Hematopoietic multipotent progenitor cell (in vitro differentiated cells): Measurements from ENCODE around the gene ZNF747. TPM values are rescaled to one million over a fixed set of nuclear protein-coding genes. Genes with fewer than 3 reads are reported as not detected.
A peak's percentile ranks its signal among the peaks of the same experiment; 100 is the strongest.
"Not testable (repeated sequence)": the region's sequence is repeated elsewhere in the genome, so short reads cannot be mapped to it uniquely, and the experiment has no call there.

Experiments
- DNase-seq, 3 donors: peaks; one replicate each; pipeline ENCODE4 v3.0.0-alpha.2; 2011 to 2015; ENCODE audit warnings: low read depth in 2 of 3, low spot score in 2 of 3
- total RNA-seq: library from RNA; depleted of rRNA; stranded (reverse); fragments of >200 nt; gene quantifications from one replicate; pipeline ENCODE4 v1.2.3, GENCODE V29; 2012

Gene ZNF747
- total RNA-seq, 1 donor = 20.7 TPM

- no peak for DNase-seq
Observed at GRCh38 chr16:30535106-30535776, 583 bp upstream of the ZNF747 start.

DNA sequence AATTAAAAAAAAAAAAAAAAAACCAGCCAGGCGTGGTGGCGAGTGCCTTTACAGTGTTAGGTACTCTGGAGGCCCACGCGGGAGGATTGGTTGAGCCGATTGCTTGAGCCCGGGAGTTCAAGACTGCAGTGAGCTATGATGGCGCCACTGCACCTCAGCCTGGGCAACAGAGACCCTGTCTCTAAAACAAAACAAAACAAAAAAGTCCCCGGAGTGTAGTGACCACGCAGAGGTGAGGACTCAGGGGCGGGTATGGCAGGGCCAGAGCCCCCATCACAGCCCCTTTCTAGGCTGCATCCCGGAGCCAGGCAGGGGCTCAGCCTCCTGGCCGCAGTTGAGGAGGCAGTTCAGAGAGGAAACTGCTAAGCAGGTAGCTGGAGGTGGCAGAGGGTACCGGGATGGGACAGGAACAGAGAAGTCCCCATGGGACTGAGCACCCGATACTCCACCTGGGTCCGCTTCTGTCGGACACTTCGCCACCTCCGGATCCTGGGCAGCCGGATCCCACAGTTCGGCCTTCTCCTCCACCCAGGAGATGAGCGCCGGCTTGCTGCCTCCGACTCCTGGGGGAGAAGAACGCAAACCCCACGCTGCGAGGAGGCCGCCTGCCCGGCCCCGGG is 800 bp downstream of the ZNF747 start:
- peak in 2 of 3 donors; percentile 23 to 35 for DNase-seq

DNA sequence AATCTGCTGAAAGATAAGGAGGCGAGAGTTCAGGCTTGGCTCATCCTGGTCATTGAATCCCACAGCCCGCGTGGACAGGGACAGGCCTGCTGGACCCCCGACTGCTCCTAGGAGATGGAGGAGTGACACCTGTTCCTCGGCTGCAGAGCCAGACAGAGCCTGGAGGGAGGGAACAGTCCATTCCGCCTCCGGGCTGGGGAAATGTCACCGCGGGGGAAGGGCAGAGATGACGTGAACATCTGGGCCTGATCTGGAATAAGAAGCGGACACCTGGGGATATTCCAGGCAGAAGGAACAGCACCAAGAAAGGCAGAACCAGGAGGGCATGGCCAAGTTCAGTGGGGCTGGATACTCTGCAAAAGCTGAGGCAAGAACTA is 1.5 kb downstream of the ZNF747 start:
- no peak for DNase-seq

GRCh38 chr16:30532285-30533145 is 2.1 kb downstream of the ZNF747 start:
- no peak for DNase-seq

DNA sequence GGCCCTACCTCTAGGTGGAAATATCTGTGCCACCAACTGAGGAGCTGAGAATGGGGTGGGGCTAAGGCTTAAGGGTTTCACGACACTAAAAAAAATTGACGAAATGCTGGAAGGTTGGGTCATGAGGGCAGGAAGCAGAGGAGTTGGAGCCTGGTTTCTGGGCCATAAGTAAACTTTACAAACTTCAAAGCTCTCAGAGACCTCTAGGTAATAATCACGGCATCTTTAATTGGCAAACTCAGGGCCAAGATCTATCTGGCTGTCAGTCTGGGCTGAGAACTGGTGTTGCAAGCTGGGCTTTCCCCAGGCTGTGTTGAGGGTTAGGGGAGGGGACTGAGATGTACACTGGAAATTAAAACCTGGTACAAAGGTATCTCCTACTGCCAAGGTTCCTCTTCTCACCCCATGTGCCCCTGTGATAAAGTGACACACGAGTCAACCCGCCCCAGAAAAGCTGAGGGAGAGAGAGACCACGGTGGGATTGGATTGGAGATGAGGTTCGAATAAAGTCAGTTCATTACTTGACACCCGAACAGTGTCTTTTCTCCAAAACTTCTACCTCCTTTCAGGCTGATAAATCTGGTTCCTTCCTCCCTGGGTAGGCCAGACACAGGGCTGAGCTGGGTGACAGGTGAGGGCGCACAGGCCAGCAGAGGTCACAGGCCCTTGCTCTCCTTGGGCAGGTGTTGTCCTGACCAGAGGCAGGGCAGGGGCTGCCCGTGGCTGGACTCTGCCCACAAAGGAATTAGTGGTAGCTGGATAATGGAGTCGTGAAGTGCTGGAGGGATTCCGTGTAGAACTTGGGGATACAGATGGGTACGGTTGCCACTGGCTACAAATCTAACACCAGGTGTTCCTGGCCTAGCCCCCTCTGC is 4.3 kb downstream of the ZNF747 start:
- no peak for DNase-seq

GRCh38 chr16:30528799-30529457 is 5.7 kb downstream of the ZNF747 start:
- no peak for DNase-seq

- DNase-seq = peak in 2 of 3 donors; percentile 72 to 83
Observed at GRCh38 chr16:30527635-30528178, 7.0 kb downstream of the ZNF747 start.

DNA sequence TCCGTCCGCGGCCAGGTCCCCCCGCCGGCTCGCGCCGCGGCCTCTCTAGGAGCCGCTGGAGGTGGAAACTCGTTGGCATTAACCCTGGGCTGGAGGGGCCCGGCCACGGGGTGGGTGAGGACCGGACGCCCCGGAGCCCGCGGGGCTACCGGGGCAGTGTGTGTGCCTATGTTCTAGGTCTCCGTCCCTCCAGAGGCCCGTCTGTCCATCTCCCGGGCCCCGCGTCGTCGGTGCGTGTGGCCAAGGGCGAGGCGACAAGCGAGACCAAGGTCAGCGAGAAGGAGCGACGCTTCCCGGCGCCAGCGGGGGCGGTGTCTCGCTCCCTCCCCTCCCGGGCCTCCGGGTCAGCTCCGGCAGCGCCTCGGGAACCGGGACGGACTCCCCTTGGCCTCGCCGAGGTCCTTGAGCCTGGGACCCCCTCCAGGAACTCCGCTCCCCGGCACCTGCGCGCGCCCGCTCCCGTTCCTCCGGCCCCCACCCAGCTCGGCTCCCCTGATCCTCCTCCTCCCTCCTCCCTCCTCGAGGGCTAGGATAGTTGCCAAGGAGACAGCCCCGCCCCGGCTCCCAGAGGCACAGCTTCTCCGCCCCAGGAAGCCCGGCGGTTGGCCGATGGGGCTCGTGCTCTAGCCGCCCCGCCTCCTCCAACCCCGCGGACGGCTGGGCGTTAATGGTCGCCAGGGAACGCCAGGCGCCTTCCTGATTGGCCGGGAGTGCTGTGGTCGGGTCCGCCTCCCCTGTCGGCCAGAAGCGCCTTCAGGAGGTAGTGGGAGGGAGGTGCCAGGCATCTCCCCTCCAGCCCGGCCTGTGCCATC is 7.6 kb downstream of the ZNF747 start:
- peak; percentile 58 to 99 (median 97) for DNase-seq

- DNase-seq = peak in 2 of 3 donors; percentile 48 to 62
Observed at GRCh38 chr16:30526137-30526822, 8.4 kb downstream of the ZNF747 start, which contains the start of gene ZNF768. Gene ZNF768, minus strand, starts transcription at chr16:30526566. Its CDS starts 153 bp downstream, at chr16:30526413.

GRCh38 chr16:30525844-30526136 is 8.9 kb downstream of the ZNF747 start:
- DNase-seq = no peak

DNA sequence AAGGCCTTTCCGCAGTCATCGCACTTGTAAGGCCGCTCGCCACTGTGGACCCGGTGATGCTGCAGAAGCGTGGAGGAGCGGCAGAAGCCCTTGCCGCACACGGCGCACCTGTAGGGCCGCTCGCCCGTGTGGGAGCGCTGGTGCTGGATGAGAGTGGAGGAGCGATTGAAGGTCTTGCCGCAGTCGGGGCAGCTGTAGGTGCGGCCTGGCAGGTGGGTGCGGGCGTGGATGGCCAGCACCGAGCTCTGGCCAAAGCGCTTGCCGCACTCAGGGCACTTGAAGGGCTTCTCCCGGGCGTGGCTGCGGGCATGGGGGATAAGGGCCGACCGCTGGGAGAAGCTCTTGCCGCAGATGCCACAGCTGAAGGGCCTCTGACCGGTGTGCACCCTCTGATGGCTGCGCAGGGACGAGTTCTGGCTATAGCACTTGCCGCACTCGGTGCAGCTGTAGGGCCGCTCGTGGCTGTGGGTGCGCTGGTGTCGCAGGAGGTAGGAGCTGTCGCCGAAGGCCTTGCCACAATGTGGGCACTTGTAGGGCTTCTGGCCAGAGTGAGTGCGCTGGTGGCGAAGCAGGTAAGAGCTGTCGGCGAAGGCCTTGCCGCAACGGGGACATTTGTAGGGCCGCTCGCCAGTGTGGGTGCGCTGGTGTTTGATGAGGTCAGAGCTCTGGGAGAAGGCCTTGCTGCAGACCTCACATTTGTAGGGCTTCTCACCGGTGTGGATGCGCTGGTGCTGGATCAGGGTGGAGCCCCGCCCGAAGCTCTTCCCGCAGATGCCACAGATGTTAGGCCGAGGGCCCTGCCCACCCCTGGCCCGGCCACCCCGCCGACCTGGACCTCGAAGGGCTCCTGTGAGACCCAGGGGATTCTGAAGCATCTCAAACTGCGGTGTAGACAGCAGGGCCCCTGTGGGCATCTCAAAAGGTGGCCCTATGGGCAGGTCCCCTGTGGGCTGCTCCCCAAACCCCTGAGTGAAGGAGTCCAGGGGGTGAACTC is 9.8 kb downstream of the ZNF747 start:
- DNase-seq = no peak

DNA sequence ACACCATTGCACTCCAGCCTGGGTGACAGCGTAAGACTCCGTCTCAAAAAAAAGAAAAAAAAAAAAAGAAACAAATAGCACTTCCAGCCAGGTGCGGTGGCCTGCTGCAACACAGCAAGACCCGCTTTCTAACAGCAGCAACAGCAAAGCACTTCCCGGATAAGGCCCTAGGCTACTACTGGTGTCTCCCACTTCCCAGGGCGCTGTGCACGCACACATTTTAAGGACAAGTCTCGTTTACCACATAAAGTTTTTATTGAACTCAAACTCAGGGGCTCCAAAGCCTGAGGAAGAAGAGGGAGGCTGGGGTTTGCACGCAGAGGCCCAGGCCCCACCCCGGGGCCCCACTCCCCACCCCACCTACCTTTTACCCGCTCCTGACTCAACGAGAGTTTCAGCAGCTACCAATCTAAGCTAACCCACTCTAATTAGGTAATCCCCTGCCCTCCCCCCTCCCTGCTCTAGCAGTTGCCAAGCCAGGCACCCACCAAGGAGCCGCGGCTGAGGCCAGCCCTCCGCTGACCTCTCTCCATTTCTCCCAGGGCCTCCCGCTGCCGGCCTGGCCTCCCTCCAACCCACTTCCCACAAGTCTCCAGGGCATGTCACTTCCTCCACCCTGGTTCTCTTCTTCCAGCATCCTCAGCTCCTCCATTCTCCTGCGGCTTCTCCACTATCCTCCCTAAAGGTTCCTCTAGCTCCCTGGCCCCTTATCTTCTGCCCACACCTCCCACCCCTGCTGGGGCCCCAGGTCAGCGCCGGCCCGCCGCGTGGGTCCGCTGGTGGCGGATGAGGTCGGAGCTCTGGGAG is 10.7 kb downstream of the ZNF747 start:
- no peak for DNase-seq

- DNase-seq = not testable (repeated sequence)
Observed at GRCh38 chr16:30522702-30523463, 11.8 kb downstream of the ZNF747 start.

DNA sequence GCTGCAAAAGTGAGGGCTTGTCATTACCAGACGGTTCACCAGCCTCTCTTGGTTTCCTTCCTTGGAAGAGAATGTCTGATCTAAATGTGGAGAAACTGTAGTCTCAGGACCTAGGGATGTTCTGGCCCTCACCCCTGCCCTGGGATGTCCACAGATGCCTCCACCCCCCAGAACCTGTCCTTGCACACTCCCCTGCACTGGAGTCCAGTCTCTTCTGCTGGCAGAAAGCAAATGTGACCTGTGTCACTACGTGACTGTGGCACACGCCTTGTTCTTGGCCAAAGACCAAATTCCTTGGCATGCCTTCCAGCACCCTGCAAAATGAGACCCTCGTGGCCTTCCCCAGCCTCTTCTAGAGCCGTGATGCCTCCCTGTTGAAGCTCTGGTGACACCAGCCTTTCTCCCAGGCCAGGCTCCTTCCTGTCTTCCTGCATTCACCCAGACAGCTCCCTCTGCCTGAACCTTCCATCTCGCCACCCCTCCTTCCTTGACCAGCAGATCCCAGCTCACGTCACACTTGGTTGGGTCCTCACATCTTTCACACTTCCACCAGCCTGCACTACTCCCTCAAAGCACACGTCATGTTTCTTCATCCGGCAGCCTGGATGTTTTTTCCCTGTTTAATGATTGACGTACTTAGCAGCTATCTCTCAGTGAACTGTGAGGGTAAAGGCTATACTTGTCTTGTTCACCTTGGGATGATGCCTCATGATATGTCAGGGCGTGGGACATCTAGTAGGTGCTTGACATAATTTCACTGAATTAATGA is 12.6 kb downstream of the ZNF747 start:
- DNase-seq = no peak

GRCh38 chr16:30521476-30521872 is 13.2 kb downstream of the ZNF747 start:
- DNase-seq = no peak
